ENCODE data around the gene PGAM5.

GRCh38 chr12:132662901-132663755 lies 47.5 kb upstream of the PGAM5 start:
- TF ChIP-seq CTCF (IDR thresholded peaks at IDR 0.05; ENCODE audit: low read length) (no peak), EZH2 (optimal IDR thresholded peaks at IDR 0.05; ENCODE audit: low read depth, low read length) (no peak), EZH2phosphoT487 (IDR thresholded peaks at IDR 0.05; ENCODE audit: low read length) (no peak)

All from MM.1S (cell line).